HG03064 (cell line): ENCODE measurements around the gene ESPN.
"Not testable (repeated sequence)": the region's sequence is repeated elsewhere in the genome, so short reads cannot be mapped to it uniquely, and the experiment has no call there.

ENCODE experiments used
- ATAC-seq: cut with Tn5 transposase; IDR thresholded peaks from one replicate; pipeline ENCODE4 v1.9.1; 2021; ENCODE audit warnings: low read depth; ENCODE audit not compliant: unreplicated experiment

The ESPN gene

GRCh38 chr1:6491966-6492365, 67.4 kb downstream of the ESPN start:
- ATAC-seq: no peak

GRCh38 chr1:6493834-6494223, 69.3 kb downstream of the ESPN start:
- ATAC-seq: not testable (repeated sequence)

- no peak for ATAC-seq
These were observed 70.1 kb downstream of the ESPN start for GRCh38 chr1:6494627-6495026.

- no peak for ATAC-seq
These were observed 70.5 kb downstream of the ESPN start for GRCh38 chr1:6495041-6495441.

GRCh38 chr1:6495540-6496364, 71.2 kb downstream of the ESPN start:
- ATAC-seq: no peak

GRCh38 chr1:6496365-6496721, 71.8 kb downstream of the ESPN start:
- ATAC-seq: no peak

- no peak for ATAC-seq
These were observed 72.3 kb downstream of the ESPN start for GRCh38 chr1:6496890-6497214.

- ATAC-seq: no peak
These were observed 72.8 kb downstream of the ESPN start for GRCh38 chr1:6497215-6497866.

- no peak for ATAC-seq
These were observed 73.4 kb downstream of the ESPN start for GRCh38 chr1:6497867-6498575.

- no peak for ATAC-seq
These were observed 74.1 kb downstream of the ESPN start for GRCh38 chr1:6498576-6499111.

- no peak for ATAC-seq
These were observed 74.7 kb downstream of the ESPN start for GRCh38 chr1:6499296-6499695.

GRCh38 chr1:6500544-6501278, 76.1 kb downstream of the ESPN start:
- no peak for ATAC-seq

GRCh38 chr1:6501279-6501813, 76.8 kb downstream of the ESPN start:
- ATAC-seq: no peak

GRCh38 chr1:6502000-6502891, 77.7 kb downstream of the ESPN start:
- no peak for ATAC-seq

GRCh38 chr1:6503884-6504602, 79.5 kb downstream of the ESPN start:
- no peak for ATAC-seq

- ATAC-seq: no peak
These were observed 80.3 kb downstream of the ESPN start for GRCh38 chr1:6504887-6505286.

- ATAC-seq: no peak
These were observed 81.0 kb downstream of the ESPN start for GRCh38 chr1:6505367-6506209.
